ENCODE measurements around the gene AANAT.

AANAT gene

GRCh38 chr17:76442341-76443338 is 24.8 kb upstream of the AANAT start:
- DNase-seq, result no peak

GRCh38 chr17:76444518-76445311 is 22.7 kb upstream of the AANAT start:
- DNase-seq, result no peak

- no peak for DNase-seq
Observed at GRCh38 chr17:76445697-76446448, 21.5 kb upstream of the AANAT start.

- DNase-seq, result no peak
Observed at GRCh38 chr17:76446449-76447231, 20.8 kb upstream of the AANAT start.

GRCh38 chr17:76447931-76448652 is 19.3 kb upstream of the AANAT start:
- DNase-seq, result no peak

- DNase-seq, result no peak
Observed at GRCh38 chr17:76449126-76449525, 18.3 kb upstream of the AANAT start.

- DNase-seq, result no peak
Observed at GRCh38 chr17:76451506-76451905, 15.9 kb upstream of the AANAT start.

GRCh38 chr17:76452127-76452659 is 15.2 kb upstream of the AANAT start:
- DNase-seq, result no peak

- DNase-seq, result peak; percentile 77
Observed at GRCh38 chr17:76452660-76453430, 14.6 kb upstream of the AANAT start, which contains the start of gene UBE2O. UBE2O (minus strand) TSS chr17:76453152; CDS start chr17:76453141, 11 bp downstream.

GRCh38 chr17:76453431-76453743 is 14.0 kb upstream of the AANAT start:
- DNase-seq, result no peak

GRCh38 chr17:76458580-76459490 is 8.6 kb upstream of the AANAT start:
- DNase-seq, result peak; percentile 4

- DNase-seq, result no peak
Observed at GRCh38 chr17:76459674-76460073, 7.7 kb upstream of the AANAT start.

GRCh38 chr17:76461765-76462555 is 5.4 kb upstream of the AANAT start:
- no peak for DNase-seq

GRCh38 chr17:76462556-76463290 is 4.7 kb upstream of the AANAT start:
- no peak for DNase-seq

GRCh38 chr17:76466775-76467130 is 650 bp upstream of the AANAT start:
- no peak for DNase-seq

GRCh38 chr17:76467809-76468633 is 618 bp downstream of the AANAT start:
- DNase-seq, result no peak

GRCh38 chr17:76468634-76469010 is 1.2 kb downstream of the AANAT start:
- DNase-seq, result no peak
